CD14-positive monocyte (primary cell): ENCODE results near the gene QKI. TPM values are rescaled to one million over a fixed set of nuclear protein-coding genes. Genes with fewer than 3 reads are reported as not detected.
A peak's percentile ranks its signal among the peaks of the same experiment; 100 is the strongest.

Experiments
- DNase-seq, 3 donors: peaks; one replicate each; pipeline ENCODE4 v3.0.0-alpha.2; 2011 to 2022
- H2AFZ ChIP-seq: 2 replicates; pipeline ENCODE4 v1.6.0; 2012; ENCODE audit warnings: mild to moderate bottlenecking, low read depth, low read length, inconsistent platforms; ENCODE audit not compliant: insufficient read depth, poor library complexity, severe bottlenecking
- H3K27ac ChIP-seq, 2 donors: 1 replicate in 1 of 2; 2 replicates in 1 of 2; pipeline ENCODE4 v1.5.1; 2012 to 2013; ENCODE audit warnings: low read length in 2 of 2, control low read depth in 1 of 2, inconsistent platforms in 1 of 2, low read depth in 1 of 2, mild to moderate bottlenecking in 1 of 2
- H3K27me3 ChIP-seq, 2 donors: one replicate each; pipeline versions ENCODE4 v1.6.0 to v1.6.1; 2011 to 2013; ENCODE audit warnings: low read length in 2 of 2; ENCODE audit not compliant: control insufficient read depth in 2 of 2, insufficient read depth in 2 of 2
- H3K36me3 ChIP-seq, 2 donors: replicated peaks in 1 of 2; 1 replicate in 1 of 2; 2 replicates in 1 of 2; pipeline versions ENCODE4 v1.5.1 to v1.6.1; 2012 to 2013; ENCODE audit warnings: low read length in 2 of 2, control low read depth in 1 of 2, inconsistent platforms in 1 of 2, mild to moderate bottlenecking in 1 of 2; ENCODE audit not compliant: insufficient read depth in 2 of 2, control insufficient read depth in 1 of 2
- H3K4me1 ChIP-seq, 2 donors: 1 replicate in 1 of 2; 2 replicates in 1 of 2; pipeline versions ENCODE4 v1.5.1 to v1.6.1; 2012 to 2013; ENCODE audit warnings: low read length in 2 of 2, control low read depth in 1 of 2, inconsistent platforms in 1 of 2, mild to moderate bottlenecking in 1 of 2, moderate library complexity in 1 of 2; ENCODE audit not compliant: insufficient read depth in 2 of 2, control insufficient read depth in 1 of 2
- H3K4me2 ChIP-seq: replicated peaks from 2 replicates; pipeline ENCODE3; 2012; ENCODE audit warnings: low read length, moderate library complexity, mild to moderate bottlenecking; ENCODE audit not compliant: poor library complexity, severe bottlenecking; ENCODE audit errors: extremely low read depth
- H3K4me3 ChIP-seq, 3 experiments: fragments of 200-600 bp in 1 of 3; sonication (generic) in 1 of 3; replicated peaks in 1 of 3; 1 replicate in 2 of 3; 2 replicates in 1 of 3; pipeline ENCODE4 v1.5.1; 2011 to 2013; ENCODE audit warnings: low read length in 3 of 3, mild to moderate bottlenecking in 3 of 3, control low read depth in 2 of 3, low read depth in 2 of 3, inconsistent platforms in 1 of 3, moderate library complexity in 1 of 3
- H3K79me2 ChIP-seq: 2 replicates; pipeline ENCODE4 v1.6.0; 2012; ENCODE audit warnings: mild to moderate bottlenecking, control low read depth, inconsistent platforms, low read length, moderate library complexity; ENCODE audit not compliant: insufficient read depth
- H3K9ac ChIP-seq: 2 replicates; pipeline ENCODE4 v1.6.0; 2017; ENCODE audit warnings: low read length, mild to moderate bottlenecking; ENCODE audit not compliant: insufficient read depth, poor library complexity, severe bottlenecking
- H3K9me3 ChIP-seq, 2 donors: replicated peaks in 1 of 2; 1 replicate in 1 of 2; 2 replicates in 1 of 2; pipeline versions ENCODE4 v1.5.1 to v1.6.1; 2012 to 2013; ENCODE audit warnings: low read length in 2 of 2, control low read depth in 1 of 2; ENCODE audit not compliant: control insufficient read depth in 1 of 2, insufficient read depth in 1 of 2
- H4K20me1 ChIP-seq: 2 replicates; pipeline ENCODE4 v1.6.0; 2012; ENCODE audit warnings: mild to moderate bottlenecking, low read length, control low read depth, moderate library complexity; ENCODE audit not compliant: insufficient read depth
- H3K27ac Mint-ChIP-seq, 7 donors: one replicate each; pipeline ENCODE4 v1.8.0; 2020; ENCODE audit warnings: mild to moderate bottlenecking in 7 of 7, mixed read lengths in 7 of 7, moderate library complexity in 6 of 7, inconsistent platforms in 2 of 7
- H3K27me3 Mint-ChIP-seq, 3 donors: one replicate each; pipeline ENCODE4 v1.8.0; 2021 to 2022; ENCODE audit warnings: low read depth in 3 of 3, mild to moderate bottlenecking in 3 of 3, mixed read lengths in 3 of 3, moderate library complexity in 3 of 3, inconsistent platforms in 1 of 3
- H3K36me3 Mint-ChIP-seq, 2 donors: one replicate each; pipeline ENCODE4 v1.8.0; 2020; ENCODE audit warnings: mixed read lengths in 2 of 2, inconsistent platforms in 1 of 2, mild to moderate bottlenecking in 1 of 2
- H3K4me1 Mint-ChIP-seq: one replicate; pipeline ENCODE4 v1.8.0; 2020; ENCODE audit warnings: mild to moderate bottlenecking, mixed read lengths
- H3K4me3 Mint-ChIP-seq, 2 donors: one replicate each; pipeline ENCODE4 v1.8.0; 2020; ENCODE audit warnings: mild to moderate bottlenecking in 2 of 2, mixed read lengths in 2 of 2, moderate library complexity in 1 of 2
- H3K9me3 Mint-ChIP-seq, 7 donors: one replicate each; pipeline ENCODE4 v1.8.0; 2020 to 2022; ENCODE audit warnings: mixed read lengths in 7 of 7, mild to moderate bottlenecking in 6 of 7, moderate library complexity in 6 of 7, inconsistent platforms in 2 of 7
- WGBS: methylation state at CpG from one replicate; pipeline ENCODE4 v1.1.5; 2013; ENCODE audit warnings: missing lambda C conversion rate; ENCODE audit not compliant: insufficient coverage; 5-methylcytosine and 5-hydroxymethylcytosine counted together
- intact Hi-C, 2 donors: fragments of 100-400 bp; cut with micrococcal nuclease; formaldehyde crosslinking; loops; one replicate each; pipeline versions ENCODE4 v1.15.0 to v1.15.1; 2023
- polyA plus RNA-seq, 3 donors: library from polyadenylated mRNA; depleted of rRNA in 1 of 3; unstranded in 2 of 3; stranded (reverse) in 1 of 3; fragments of 300-500 nt in 2 of 3; fragments of >200 nt in 1 of 3; fragmentation: Illumina TruSeq in 2 of 3; gene quantifications; 1 replicate in 2 of 3; 2 replicates in 1 of 3; pipeline ENCODE4 v1.2.3, GENCODE V29; 2012 to 2021
- TF ChIP-seq, protein P1 (sequence below): fragments of 200-600 bp; IDR thresholded peaks from one replicate; pipeline ENCODE4 v1.8.0; 2022; ENCODE audit warnings: antibody characterized with exemption, mild to moderate bottlenecking

QKI gene
- polyA plus RNA-seq, 3 donors, result 24.3 to 154 (median 71.8) TPM

DNA sequence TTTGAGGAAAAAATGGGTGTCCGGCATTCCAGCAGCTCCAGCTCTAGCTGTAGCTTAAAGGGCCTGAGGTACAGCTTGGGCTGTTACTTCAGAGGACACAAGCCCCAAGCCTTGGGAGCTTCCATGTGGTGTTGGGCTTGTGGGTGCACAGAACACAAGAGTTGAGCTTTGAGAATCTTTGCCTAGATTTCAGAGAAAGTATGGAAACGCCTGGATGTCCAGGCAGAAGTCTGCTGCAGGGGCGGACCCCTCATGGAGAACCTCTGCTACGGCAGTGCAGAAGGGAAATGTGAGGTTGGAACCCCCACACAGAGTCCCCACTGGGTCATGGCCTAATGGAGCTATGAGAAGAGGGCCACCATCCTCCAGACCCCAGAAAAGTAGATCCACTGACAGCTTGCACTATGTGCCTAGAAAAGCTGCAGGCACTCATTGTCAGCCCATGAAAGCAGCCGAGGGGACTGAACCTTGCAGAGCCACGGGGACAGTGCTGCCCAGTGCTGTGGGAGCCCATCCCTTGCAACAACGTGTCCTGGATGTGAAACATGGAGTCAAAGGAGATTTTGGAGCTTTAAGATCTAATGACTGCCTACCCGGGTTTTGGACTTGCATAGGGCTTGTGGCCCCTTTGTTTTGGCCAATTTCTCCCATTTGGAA lies 90.6 kb downstream of the QKI start:
- DNase-seq, result no peak
- Mint-ChIP-seq H3K36me3 (peaks cover 26 to 50% of the 10 kb centered on the region in 2 donors), H3K9me3 (peaks cover 10 to 30% (median 20%) of the 10 kb centered on the region in 7 donors), H3K27ac (peak overlapping the region in 2 of 7 donors; percentile 15), H3K27me3 (no peaks in the 10 kb centered on the region), H3K4me3 (no peak overlapping the region), H3K4me1 (peaks cover 20% of the 10 kb centered on the region)
- Histone ChIP-seq H4K20me1 (peaks cover 100% of the 10 kb centered on the region), H2AFZ (no peak overlapping the region), H3K79me2 (peaks cover 98% of the 10 kb centered on the region), H3K4me1 (peaks cover 4 to 15% of the 10 kb centered on the region in 2 donors), H3K9me3 (peaks cover 11 to 20% of the 10 kb centered on the region in 2 donors), H3K4me3 (no peak overlapping the region), H3K9ac (no peak overlapping the region), H3K36me3 (peaks cover 0 to 21% of the 10 kb centered on the region in 2 donors), H3K27me3 (no peaks in the 10 kb centered on the region), H3K27ac (peak overlapping the region in 1 of 2 donors; percentile 50), H3K4me2 (no peak overlapping the region)
- intact Hi-C loops, result no loop called here
- TF ChIP-seq, protein P1, sequence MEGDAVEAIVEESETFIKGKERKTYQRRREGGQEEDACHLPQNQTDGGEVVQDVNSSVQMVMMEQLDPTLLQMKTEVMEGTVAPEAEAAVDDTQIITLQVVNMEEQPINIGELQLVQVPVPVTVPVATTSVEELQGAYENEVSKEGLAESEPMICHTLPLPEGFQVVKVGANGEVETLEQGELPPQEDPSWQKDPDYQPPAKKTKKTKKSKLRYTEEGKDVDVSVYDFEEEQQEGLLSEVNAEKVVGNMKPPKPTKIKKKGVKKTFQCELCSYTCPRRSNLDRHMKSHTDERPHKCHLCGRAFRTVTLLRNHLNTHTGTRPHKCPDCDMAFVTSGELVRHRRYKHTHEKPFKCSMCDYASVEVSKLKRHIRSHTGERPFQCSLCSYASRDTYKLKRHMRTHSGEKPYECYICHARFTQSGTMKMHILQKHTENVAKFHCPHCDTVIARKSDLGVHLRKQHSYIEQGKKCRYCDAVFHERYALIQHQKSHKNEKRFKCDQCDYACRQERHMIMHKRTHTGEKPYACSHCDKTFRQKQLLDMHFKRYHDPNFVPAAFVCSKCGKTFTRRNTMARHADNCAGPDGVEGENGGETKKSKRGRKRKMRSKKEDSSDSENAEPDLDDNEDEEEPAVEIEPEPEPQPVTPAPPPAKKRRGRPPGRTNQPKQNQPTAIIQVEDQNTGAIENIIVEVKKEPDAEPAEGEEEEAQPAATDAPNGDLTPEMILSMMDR, result no peak
- 90% methylated on average over 6 of the region's 8 CpGs for WGBS

DNA sequence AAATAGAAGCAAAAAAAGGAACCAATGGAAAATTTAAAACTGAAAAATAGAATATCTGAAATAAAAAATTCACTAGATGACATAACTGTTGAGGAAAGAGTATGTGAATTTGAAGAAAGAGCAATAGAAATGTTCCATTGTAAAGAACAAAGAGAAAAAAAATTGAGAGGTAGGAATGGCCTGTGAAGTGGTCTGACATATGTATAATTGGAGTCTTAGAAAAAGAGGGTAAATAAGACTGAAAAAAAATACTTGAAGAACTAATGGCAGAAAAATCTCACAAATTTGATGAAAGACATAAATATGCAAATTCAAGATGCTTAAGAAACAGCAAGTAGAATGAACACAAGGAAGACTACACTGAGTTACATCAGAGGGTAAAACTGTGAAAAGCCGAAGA lies 93.4 kb downstream of the QKI start:
- Histone ChIP-seq H3K4me2 (no peak overlapping the region), H3K9ac (no peak overlapping the region), H3K79me2 (peaks cover 98% of the 10 kb centered on the region), H4K20me1 (peaks cover 100% of the 10 kb centered on the region), H3K27me3 (no peaks in the 10 kb centered on the region), H3K36me3 (peaks cover 0 to 15% of the 10 kb centered on the region in 2 donors), H3K4me3 (no peak overlapping the region), H3K27ac (no peak overlapping the region), H2AFZ (no peak overlapping the region), H3K9me3 (peaks cover 11 to 20% of the 10 kb centered on the region in 2 donors), H3K4me1 (peaks cover 4 to 15% of the 10 kb centered on the region in 2 donors)
- no peak for DNase-seq
- Mint-ChIP-seq H3K4me3 (no peak overlapping the region), H3K4me1 (peaks cover 19% of the 10 kb centered on the region), H3K36me3 (peaks cover 24 to 45% of the 10 kb centered on the region in 2 donors), H3K27ac (no peak overlapping the region), H3K27me3 (no peaks in the 10 kb centered on the region), H3K9me3 (peaks cover 10 to 28% (median 20%) of the 10 kb centered on the region in 7 donors)
- no CpG with 5 or more reads among the region's 1 CpG for WGBS
- TF ChIP-seq, protein P1, result no peak
- intact Hi-C loops, result no loop called here
